Activated CD8-positive, alpha-beta memory T cell treated with anti-CD3 and anti-CD28 coated beads for 1 hour (primary cell): ENCODE results near the gene SULF2.
"Not testable (repeated sequence)": the region's sequence is repeated elsewhere in the genome, so short reads cannot be mapped to it uniquely, and the experiment has no call there.

Experiments used
- DNase-seq, 2 donors: peaks; one replicate each; pipeline ENCODE4 v3.0.0-alpha.2; 2020; ENCODE audit warnings: low read depth in 1 of 2; ENCODE audit errors: extremely low read depth in 1 of 2

SULF2 gene

GRCh38 chr20:47785311-47785853, at the start of gene SULF2:
TSS of gene SULF2 (minus strand) at chr20:47785481. CDS start at chr20:47757363, 28,118 bp downstream.
- no peak for DNase-seq

DNA sequence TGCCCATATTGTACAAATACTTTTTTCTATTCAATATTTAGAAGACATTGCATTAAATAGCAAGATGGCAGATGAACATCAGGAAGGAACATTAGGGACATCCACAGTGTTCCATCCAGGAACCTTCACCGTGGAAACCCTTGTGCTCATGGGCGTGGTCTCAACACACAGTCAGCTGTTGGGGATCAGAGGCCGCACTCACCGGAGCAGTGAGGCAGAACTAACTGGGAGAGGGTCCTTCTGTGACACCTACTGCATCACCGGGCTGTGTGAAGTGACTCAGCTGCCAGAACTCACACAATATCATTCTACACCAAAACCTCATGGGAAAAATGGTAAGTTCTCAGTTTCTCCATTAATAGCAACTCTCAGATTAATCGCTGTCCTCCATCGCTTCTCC, 46.4 kb upstream of the SULF2 start:
- DNase-seq: not testable (repeated sequence)

DNA sequence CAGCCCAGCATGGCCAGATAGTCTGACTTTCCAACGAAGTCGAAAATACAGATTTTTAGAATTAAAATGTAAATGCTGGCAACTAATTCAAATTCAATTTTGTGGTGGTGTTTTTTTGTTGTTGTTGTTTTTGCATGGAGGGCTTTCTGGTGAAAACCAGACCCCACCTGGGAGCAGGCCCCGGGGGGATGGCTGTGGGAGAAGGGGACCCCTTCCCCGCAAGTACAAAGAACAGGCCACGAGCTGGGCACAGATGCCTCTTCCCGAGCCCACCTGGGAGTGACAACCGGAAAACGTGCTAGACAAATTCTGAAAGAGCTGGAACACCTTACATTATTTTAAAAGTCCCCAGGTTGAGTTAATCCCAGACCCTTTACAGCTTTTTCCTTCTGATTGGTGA, 41.4 kb upstream of the SULF2 start:
- not testable (repeated sequence) for DNase-seq

- DNase-seq: not testable (repeated sequence)
Observed at GRCh38 chr20:47826006-47826405, 40.7 kb upstream of the SULF2 start.

DNA sequence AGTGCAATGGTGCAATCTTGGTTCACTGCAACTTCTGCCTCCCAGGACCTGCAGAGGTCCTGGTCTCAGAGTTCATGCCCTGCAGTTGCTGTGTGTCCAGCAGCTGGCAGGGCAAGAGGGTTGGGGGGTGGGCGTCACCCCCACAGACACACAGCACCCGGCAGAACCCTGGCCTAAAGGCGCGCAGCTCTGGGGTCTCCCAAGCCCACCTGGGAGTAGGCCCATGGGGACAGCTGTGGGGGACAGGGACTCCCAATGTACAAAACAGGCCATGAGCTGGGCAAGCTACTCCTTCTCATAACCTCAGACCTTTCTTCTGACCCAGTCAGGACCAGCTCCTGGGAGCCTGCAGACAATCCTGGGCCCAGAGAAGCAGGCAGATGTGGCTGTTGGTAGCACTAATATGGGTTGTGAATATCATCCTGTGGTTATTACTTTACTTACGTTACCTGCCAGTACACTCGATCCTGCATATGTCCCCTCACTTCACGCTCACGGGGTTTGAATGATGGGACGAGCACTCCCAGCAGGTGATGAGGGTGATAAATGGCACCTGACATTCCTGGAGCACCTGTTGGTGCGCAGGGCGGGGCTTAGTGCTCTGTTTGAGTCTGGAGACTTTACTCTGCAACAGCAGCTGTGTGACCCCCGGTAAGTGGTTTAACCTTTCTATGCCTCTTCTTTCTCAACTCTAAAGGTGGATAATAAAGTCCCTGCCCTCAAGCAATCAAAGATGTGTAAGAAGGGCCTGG, 39.9 kb upstream of the SULF2 start:
- no peak for DNase-seq

GRCh38 chr20:47823941-47824340, 38.7 kb upstream of the SULF2 start:
- not testable (repeated sequence) for DNase-seq

DNA sequence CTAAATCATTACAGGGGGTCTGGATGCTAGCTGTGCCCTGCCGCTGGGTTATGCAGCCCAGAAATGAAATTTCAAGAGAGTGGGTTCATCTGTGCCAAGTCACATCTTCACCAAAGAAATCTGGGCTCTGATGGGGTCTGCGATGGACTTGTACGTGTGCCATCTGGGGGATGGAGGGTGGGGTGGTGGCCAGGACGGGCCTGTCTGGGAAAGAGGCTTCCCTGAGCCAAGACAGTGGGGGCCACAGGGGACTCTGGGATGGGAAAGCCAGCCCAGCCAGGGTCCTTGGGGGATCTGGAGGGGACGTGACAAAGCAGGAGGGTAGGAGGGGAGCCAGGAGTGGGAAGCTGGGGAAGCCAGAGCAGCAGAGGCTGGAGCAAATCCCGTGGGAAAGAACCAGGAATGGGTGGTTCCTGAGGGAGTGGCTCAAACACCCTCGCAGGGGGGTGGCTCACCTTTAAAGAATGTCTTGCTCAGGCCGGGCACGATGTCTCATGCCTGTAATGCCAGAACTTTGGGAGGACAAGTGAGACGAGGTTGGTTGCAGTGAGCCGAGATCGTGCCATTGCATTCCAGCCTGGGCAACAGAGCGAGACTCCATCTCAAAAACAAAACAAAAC, 36.3 kb upstream of the SULF2 start:
- no peak for DNase-seq

- no peak for DNase-seq
Observed at GRCh38 chr20:47818996-47819609, 33.8 kb upstream of the SULF2 start.

DNA sequence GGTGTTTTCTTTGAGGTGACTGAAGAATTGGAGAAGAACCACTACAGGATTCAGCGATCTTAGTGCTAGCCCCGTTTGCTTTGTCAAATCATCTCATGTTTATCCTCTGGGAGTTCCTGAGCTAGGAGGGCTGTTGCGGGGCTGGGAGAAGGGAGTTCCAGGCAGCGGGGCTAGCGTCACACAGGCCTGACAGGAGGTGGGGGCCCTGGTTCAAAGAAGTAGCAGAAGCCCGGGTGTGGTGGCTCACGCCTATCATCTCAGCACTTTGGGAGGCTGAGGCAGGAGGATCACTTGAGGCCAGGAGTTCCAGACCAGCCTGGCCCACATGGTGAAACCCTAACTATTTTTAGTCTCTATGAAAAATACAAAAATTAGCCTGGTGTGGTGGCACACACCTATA, 33.2 kb upstream of the SULF2 start:
- DNase-seq: no peak

- no peak for DNase-seq
Observed at GRCh38 chr20:47818016-47818415, 32.7 kb upstream of the SULF2 start.

GRCh38 chr20:47817573-47817972, 32.3 kb upstream of the SULF2 start:
- DNase-seq: no peak

DNA sequence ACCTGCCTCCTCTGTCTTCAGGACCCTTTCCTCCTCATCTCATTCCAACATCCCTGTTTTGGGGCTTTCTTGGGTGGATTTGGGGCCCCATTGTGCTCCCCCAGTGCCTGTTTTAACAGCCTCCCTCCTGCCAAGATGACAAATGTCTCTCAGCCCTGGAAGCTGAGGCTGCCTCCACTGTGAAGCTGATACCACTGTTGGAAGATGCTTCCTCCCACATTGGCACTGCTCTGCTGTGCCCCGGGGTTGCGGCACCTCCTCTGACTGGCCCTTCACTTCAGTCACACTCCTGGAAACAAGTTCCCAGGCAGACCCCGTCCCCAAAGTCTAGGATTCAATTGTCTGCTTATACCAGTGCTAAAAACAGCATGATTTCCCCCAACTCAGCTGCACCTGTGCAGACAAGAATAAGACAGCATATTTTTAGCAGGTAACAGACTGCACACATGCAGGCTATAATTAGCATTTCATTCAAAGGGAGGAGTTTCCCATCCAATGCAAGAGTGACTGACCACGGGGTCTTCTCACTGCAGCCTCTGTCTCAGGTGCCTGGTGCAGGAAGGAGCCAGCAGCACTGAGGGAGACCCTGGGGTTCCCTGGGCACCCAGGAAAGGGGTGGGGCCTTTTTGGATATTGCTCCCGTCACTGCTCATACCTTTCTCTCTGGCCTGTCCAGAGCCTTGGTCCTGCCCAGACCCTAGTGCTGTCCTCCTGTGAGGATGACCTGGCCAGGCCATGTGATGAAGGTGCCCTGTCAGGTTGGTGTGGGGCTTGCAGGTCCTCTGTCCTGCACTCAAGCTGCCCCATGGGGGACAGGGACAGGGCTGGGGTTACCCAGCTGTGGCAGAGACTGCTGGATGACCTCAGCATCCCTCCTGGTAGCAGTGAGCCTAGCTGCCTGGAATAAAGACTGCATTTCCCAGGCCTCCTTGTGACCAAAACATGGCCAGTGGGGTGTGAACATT, 31.5 kb upstream of the SULF2 start:
- DNase-seq: no peak

- no peak for DNase-seq
Observed at GRCh38 chr20:47815866-47816265, 30.6 kb upstream of the SULF2 start.

DNA sequence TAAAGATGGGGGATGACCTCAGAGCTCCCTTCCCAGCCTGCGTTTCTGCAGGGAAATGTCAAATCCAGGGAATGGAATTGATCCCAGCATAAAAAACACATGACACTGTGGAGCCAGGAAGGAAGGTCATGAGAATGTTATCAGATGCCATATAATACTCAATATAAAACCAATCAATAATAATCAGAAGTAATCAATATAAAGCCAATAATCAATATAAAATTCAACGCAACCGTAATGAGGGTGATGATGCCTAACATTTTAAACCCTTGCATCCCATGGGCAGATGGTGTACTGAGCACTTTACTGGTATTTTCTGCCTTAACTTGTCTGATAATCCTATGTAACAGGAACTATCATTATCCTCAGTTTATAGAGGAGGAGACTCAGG, 30.1 kb upstream of the SULF2 start:
- DNase-seq: no peak

- DNase-seq: no peak
Observed at GRCh38 chr20:47814632-47815415, 29.5 kb upstream of the SULF2 start.

DNA sequence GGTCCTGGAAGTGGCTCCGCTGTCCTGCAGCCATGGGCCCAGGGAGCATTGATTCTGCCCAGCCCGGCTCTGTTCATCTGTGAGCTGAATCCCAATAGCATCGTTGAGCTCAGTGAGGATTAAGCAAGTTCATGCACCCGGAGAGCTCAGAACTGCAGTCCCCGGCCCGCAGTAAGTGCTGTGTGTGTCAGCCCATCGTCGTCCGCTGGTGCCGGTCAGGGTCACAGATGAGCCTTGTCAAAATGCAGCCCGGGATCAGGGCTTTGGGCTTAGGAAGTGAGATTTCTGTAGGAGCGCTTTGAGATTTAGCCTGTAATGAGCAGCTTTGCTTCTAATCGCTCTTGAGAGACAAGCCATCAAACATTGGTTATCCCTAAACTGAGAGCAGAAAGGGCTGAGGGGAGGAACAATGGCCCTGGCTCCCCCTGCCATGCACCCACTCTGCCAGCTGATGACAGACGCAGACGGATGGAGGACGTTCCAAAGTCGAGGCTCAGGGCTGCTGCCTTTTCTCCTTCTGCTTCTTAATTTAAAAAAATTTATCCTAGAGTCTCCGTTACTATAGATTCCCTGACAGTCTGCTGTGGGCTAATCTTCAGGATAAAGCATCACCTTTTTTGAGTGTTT, 25.6 kb upstream of the SULF2 start:
- DNase-seq: no peak

- no peak for DNase-seq
Observed at GRCh38 chr20:47810116-47810677, 24.9 kb upstream of the SULF2 start.

DNA sequence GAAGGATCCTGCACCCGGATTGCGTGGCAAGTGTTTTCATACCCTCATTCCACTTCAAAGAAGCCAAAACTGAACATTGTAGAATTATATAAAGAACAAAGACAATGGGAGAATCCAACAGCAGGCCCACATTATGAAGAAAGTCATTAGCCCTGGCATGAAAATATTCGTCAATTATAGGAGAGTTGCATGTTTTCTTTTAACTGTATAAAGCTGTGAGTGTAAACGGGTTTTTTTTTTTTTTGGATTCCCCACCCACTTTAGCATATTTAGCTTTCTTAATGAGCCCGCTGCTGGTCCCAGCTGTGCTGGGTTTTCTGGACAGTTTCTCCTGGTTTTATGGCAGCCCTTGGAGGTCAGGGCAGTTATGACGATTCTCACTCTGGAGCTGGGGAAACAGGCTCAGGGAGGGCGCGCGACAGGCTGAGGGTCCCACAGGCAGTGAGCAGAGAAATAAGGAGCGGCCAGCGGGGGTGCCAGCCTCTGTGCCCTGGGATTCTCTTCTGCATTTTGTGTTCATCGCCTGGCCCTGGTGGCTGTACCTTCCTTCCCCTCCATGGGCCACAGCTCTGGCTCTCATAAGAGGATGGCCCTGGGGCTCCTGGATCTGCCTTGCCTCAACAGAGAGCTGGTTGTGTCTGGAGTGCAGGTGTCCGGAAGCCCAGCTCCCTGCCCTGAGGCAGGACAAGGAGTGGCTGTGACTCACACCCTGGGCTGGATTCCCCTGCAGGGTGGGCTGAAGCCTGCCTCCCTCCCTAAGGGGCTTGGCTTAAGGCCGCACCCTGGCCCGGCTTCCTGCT, 24.1 kb upstream of the SULF2 start:
- no peak for DNase-seq
